Panc1 (cell line): ENCODE results near the gene CNST. TPM values are rescaled to one million over a fixed set of nuclear protein-coding genes. Genes with fewer than 3 reads are reported as not detected.

Experiments
- ATAC-seq: fragments of 200-7000 bp; cut with Tn5 transposase; 2 replicates; pipeline ENCODE4 v1.9.1; 2020; ENCODE audit warnings: mild to moderate bottlenecking, moderate library complexity
- BruUV-seq: library from RNA; stranded (reverse); fragments of 400-500 nt; replicated peaks from 2 replicates; lab custom pipeline; 2021; lab: Mats Ljungman, UMichigan
- CTCF ChIA-PET: fragments of 300-600 bp; sonication (Branson Sonifier 250); formaldehyde crosslinking; loops from one replicate; lab custom pipeline; 2022; ENCODE audit warnings: antibody characterized with exemption; lab: Charles Lee
- POLR2A ChIA-PET: fragments of 300-600 bp; sonication (Branson Sonifier 250); formaldehyde crosslinking; loops from one replicate; lab custom pipeline; 2022; ENCODE audit warnings: antibody characterized with exemption; lab: Charles Lee
- DNase-seq: peaks from one replicate; pipeline ENCODE4 v3.0.0-alpha.2; 2010; ENCODE audit warnings: low read depth, low spot score
- H3K27ac ChIP-seq: 2 replicates; pipeline ENCODE4 v1.5.1; 2011; ENCODE audit warnings: mild to moderate bottlenecking, low read length, inconsistent platforms
- H3K27me3 ChIP-seq: fragments of 200-500 bp; sonication (Bioruptor generic); 2 replicates; pipeline ENCODE4 v1.6.0; 2014; ENCODE audit warnings: low read length, inconsistent platforms; ENCODE audit not compliant: control insufficient read depth, insufficient read depth
- H3K36me3 ChIP-seq: fragments of 200-500 bp; sonication (Bioruptor generic); 2 replicates; pipeline ENCODE4 v1.5.1; 2014; ENCODE audit warnings: inconsistent platforms, mild to moderate bottlenecking, low read length, moderate library complexity; ENCODE audit not compliant: control insufficient read depth, insufficient read depth
- H3K4me1 ChIP-seq: 2 replicates; pipeline ENCODE4 v1.5.1; 2011; ENCODE audit warnings: inconsistent platforms, mild to moderate bottlenecking, low read length, moderate library complexity; ENCODE audit not compliant: control insufficient read depth, insufficient read depth
- H3K4me3 ChIP-seq, 2 experiments: 2 replicates each; pipeline ENCODE4 v1.5.1; 2011 to 2012; ENCODE audit warnings: low read depth in 2 of 2, low read length in 2 of 2, mild to moderate bottlenecking in 2 of 2, inconsistent platforms in 1 of 2, moderate library complexity in 1 of 2
- H3K9me3 ChIP-seq: fragments of 200-500 bp; sonication (Bioruptor generic); 2 replicates; pipeline ENCODE4 v1.5.1; 2014; ENCODE audit warnings: low read depth, mild to moderate bottlenecking, inconsistent platforms, low read length, moderate library complexity; ENCODE audit not compliant: control insufficient read depth, insufficient read depth
- POLR2AphosphoS5 ChIP-seq: IDR thresholded peaks from 2 replicates; pipeline ENCODE4 v1.6.1; 2012; ENCODE audit warnings: mild to moderate bottlenecking, low read depth, low read length, moderate library complexity
- REST ChIP-seq, 2 experiments: IDR thresholded peaks; 2 replicates each; pipeline ENCODE4 v1.6.1; 2011 to 2012; ENCODE audit warnings: low read depth in 2 of 2, control low read depth in 1 of 2, low read length in 1 of 2, mild to moderate bottlenecking in 1 of 2, moderate library complexity in 1 of 2; ENCODE audit not compliant: insufficient read depth in 1 of 2
- SIN3A ChIP-seq: IDR thresholded peaks from 2 replicates; pipeline ENCODE4 v1.6.1; 2012; ENCODE audit warnings: low read depth, mild to moderate bottlenecking, low read length, moderate library complexity, borderline replicate concordance; ENCODE audit not compliant: insufficient read depth
- TCF7L2 ChIP-seq: IDR thresholded peaks from 2 replicates; pipeline ENCODE4 v1.6.1; 2011; ENCODE audit warnings: mild to moderate bottlenecking, low read depth, low read length, inconsistent platforms
- in situ Hi-C: cut with HindIII; loops from 2 replicates; pipeline ENCODE4 v1.10.0; 2016; ENCODE audit warnings: low sequenced_read_pairs, low pct_unique_long_range_greater_than_20kb
- intact Hi-C: fragments of 100-400 bp; cut with micrococcal nuclease; formaldehyde crosslinking; loops from one replicate; pipeline ENCODE4 v1.10.0; 2022; ENCODE audit not compliant: unreplicated experiment
- total RNA-seq: library from RNA; stranded (reverse); gene quantifications from one replicate; pipeline ENCODE4 v1.2.1, GENCODE V29; 2021; ENCODE audit not compliant: unreplicated experiment
- TF ChIP-seq, protein P1 (sequence below): fragments of 450-650 bp; IDR thresholded peaks from 2 replicates; pipeline ENCODE4 v1.5.1; 2017; ENCODE audit warnings: mild to moderate bottlenecking

CNST gene
- total RNA-seq, 1 experiment from 2014 or later, result 18.5 TPM

GRCh38 chr1:246622035-246622652 lies 55.9 kb downstream of the CNST start:
- POLR2A ChIA-PET, result no interaction called here
- no peak for DNase-seq

GRCh38 chr1:246624091-246624490 lies 57.8 kb downstream of the CNST start:
- H3K36me3 ChIP-seq, result no peaks in the 10 kb centered on the region
- no peaks in the 10 kb centered on the region for H3K27me3 ChIP-seq
- H3K27ac ChIP-seq, result no peak overlapping the region
- DNase-seq (no peak), ATAC-seq (no peak)
- ChIA-PET POLR2A (no interaction called here), CTCF (no interaction called here)
- intact Hi-C loops (no loop called here), in situ Hi-C loops (no loop called here)
- TF ChIP-seq SIN3A (no peak), REST (IDR thresholded peaks at IDR 0.05; ENCODE audit: insufficient read depth in 1 of 2, low read depth in 2 of 2, low read length in 1 of 2) (no peak), POLR2AphosphoS5 (no peak), TCF7L2 (no peak)
- TF ChIP-seq, protein P1, sequence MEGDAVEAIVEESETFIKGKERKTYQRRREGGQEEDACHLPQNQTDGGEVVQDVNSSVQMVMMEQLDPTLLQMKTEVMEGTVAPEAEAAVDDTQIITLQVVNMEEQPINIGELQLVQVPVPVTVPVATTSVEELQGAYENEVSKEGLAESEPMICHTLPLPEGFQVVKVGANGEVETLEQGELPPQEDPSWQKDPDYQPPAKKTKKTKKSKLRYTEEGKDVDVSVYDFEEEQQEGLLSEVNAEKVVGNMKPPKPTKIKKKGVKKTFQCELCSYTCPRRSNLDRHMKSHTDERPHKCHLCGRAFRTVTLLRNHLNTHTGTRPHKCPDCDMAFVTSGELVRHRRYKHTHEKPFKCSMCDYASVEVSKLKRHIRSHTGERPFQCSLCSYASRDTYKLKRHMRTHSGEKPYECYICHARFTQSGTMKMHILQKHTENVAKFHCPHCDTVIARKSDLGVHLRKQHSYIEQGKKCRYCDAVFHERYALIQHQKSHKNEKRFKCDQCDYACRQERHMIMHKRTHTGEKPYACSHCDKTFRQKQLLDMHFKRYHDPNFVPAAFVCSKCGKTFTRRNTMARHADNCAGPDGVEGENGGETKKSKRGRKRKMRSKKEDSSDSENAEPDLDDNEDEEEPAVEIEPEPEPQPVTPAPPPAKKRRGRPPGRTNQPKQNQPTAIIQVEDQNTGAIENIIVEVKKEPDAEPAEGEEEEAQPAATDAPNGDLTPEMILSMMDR, result no peak
- no peak overlapping the region for H3K4me3 ChIP-seq
- H3K9me3 ChIP-seq, result no peaks in the 10 kb centered on the region
- H3K4me1 ChIP-seq, result no peaks in the 10 kb centered on the region
- no TSS peak for BruUV-seq

More at GRCh38 chr1:246622035-246622652, 55.9 kb downstream of the CNST start:
- no peak for ATAC-seq
- intact Hi-C loops (no loop called here), in situ Hi-C loops (no loop called here)
- H3K27me3 ChIP-seq, result no peaks in the 10 kb centered on the region
- no peak overlapping the region for H3K4me3 ChIP-seq
- CTCF ChIA-PET, result no interaction called here
- H3K4me1 ChIP-seq, result no peaks in the 10 kb centered on the region
- no peak overlapping the region for H3K27ac ChIP-seq
- no peaks in the 10 kb centered on the region for H3K36me3 ChIP-seq
- H3K9me3 ChIP-seq, result no peaks in the 10 kb centered on the region
- TF ChIP-seq POLR2AphosphoS5 (no peak), TCF7L2 (no peak), REST (IDR thresholded peaks at IDR 0.05; ENCODE audit: insufficient read depth in 1 of 2, low read depth in 2 of 2, low read length in 1 of 2) (no peak), SIN3A (no peak)
- TF ChIP-seq, protein P1, result no peak
- BruUV-seq, result no TSS peak
